IPS DF 6.9 (cell line): ENCODE results near the gene NXN.
"Not testable (repeated sequence)": the region's sequence is repeated elsewhere in the genome, so short reads cannot be mapped to it uniquely, and the experiment has no call there.

Experiments used
- DNase-seq: peaks from one replicate; pipeline ENCODE4 v3.0.0-alpha.2; 2013; ENCODE audit warnings: low read depth, low spot score
- H3K27ac ChIP-seq: one replicate; pipeline ENCODE4 v1.5.1; 2013; ENCODE audit warnings: low read length, control low read depth
- H3K27me3 ChIP-seq: 2 replicates; pipeline ENCODE4 v1.6.1; 2013; ENCODE audit warnings: mild to moderate bottlenecking, low read length; ENCODE audit not compliant: control insufficient read depth, insufficient read depth
- H3K36me3 ChIP-seq: 2 replicates; pipeline ENCODE4 v1.6.1; 2013; ENCODE audit warnings: low read length; ENCODE audit not compliant: control insufficient read depth, insufficient read depth
- H3K4me1 ChIP-seq: 2 replicates; pipeline ENCODE4 v1.6.1; 2013; ENCODE audit warnings: low read length; ENCODE audit not compliant: control insufficient read depth, insufficient read depth
- H3K4me3 ChIP-seq: 2 replicates; pipeline ENCODE4 v1.5.1; 2013; ENCODE audit warnings: mild to moderate bottlenecking, low read length
- H3K9me3 ChIP-seq: 2 replicates; pipeline ENCODE4 v1.6.1; 2013; ENCODE audit warnings: low read length, inconsistent platforms; ENCODE audit not compliant: control insufficient read depth, insufficient read depth
- WGBS: extraction: QIAGEN DNeasy Blood & Tissue Kit; methylation state at CpG from one replicate; pipeline ENCODE4 v1.1.7; 2013; ENCODE audit warnings: mixed read lengths, missing lambda C conversion rate; ENCODE audit not compliant: insufficient read length, insufficient coverage; 5-methylcytosine and 5-hydroxymethylcytosine counted together

The NXN gene

GRCh38 chr17:799261-799660 lies 180.3 kb downstream of the NXN start:
- H3K36me3 ChIP-seq = peaks cover 3% of the 10 kb centered on the region
- WGBS = no CpG with 5 or more reads among the region's 11 CpGs
- H3K4me3 ChIP-seq = no peak overlapping the region
- no peaks in the 10 kb centered on the region for H3K9me3 ChIP-seq
- H3K27me3 ChIP-seq = no peaks in the 10 kb centered on the region
- DNase-seq = no peak
- H3K4me1 ChIP-seq = no peaks in the 10 kb centered on the region
- H3K27ac ChIP-seq = no peak overlapping the region

GRCh38 chr17:798246-798645 lies 181.3 kb downstream of the NXN start:
- H3K4me3 ChIP-seq = no peak overlapping the region
- H3K27ac ChIP-seq = no peak overlapping the region
- WGBS = no CpG with 5 or more reads among the region's 11 CpGs
- H3K27me3 ChIP-seq = no peaks in the 10 kb centered on the region
- no peaks in the 10 kb centered on the region for H3K9me3 ChIP-seq
- H3K36me3 ChIP-seq = peaks cover 3% of the 10 kb centered on the region
- no peaks in the 10 kb centered on the region for H3K4me1 ChIP-seq
- DNase-seq = no peak

DNA sequence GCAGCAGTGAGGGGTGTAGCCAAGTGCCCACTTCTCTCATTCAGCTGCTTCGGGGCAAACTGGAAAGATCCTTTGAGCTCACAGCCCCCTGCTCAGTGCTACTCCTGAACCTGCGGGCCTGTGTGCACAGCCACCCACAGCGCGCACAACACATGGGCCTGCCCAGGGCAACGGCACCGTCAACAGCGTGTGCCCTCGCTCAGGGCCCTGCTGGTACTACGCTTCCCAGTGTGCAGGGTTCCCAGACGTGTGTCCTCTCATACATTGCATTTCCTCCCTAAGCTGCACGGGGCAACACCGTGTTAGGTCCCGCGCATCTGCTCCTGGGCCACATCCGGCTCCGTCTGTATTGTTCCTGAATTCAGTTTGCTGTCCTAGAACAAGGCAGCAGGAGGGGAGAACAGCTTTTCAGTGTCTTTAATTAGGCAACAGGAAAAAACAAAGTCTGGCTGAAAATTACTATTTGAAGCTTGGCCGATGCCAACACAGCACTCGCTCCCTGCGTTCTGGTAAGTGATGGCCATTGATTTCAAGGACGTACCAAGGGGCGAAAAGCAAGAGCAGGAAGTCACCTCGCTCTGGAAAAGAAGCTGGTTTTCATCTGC lies 182.2 kb downstream of the NXN start:
- Histone ChIP-seq H3K36me3 (peaks cover 5% of the 10 kb centered on the region), H3K4me3 (no peak overlapping the region), H3K27ac (no peak overlapping the region), H3K9me3 (no peaks in the 10 kb centered on the region), H3K27me3 (no peaks in the 10 kb centered on the region), H3K4me1 (no peaks in the 10 kb centered on the region)
- DNase-seq = no peak
- WGBS = no CpG with 5 or more reads among the region's 22 CpGs

- no peak overlapping the region for H3K27ac ChIP-seq
- H3K4me3 ChIP-seq = no peak overlapping the region
- no peak for DNase-seq
- no peaks in the 10 kb centered on the region for H3K9me3 ChIP-seq
- no peaks in the 10 kb centered on the region for H3K4me1 ChIP-seq
- H3K36me3 ChIP-seq = peaks cover 12% of the 10 kb centered on the region
- no peaks in the 10 kb centered on the region for H3K27me3 ChIP-seq
- no CpG with 5 or more reads among the region's 15 CpGs for WGBS
Observed at GRCh38 chr17:796609-797008, 183.0 kb downstream of the NXN start.

DNA sequence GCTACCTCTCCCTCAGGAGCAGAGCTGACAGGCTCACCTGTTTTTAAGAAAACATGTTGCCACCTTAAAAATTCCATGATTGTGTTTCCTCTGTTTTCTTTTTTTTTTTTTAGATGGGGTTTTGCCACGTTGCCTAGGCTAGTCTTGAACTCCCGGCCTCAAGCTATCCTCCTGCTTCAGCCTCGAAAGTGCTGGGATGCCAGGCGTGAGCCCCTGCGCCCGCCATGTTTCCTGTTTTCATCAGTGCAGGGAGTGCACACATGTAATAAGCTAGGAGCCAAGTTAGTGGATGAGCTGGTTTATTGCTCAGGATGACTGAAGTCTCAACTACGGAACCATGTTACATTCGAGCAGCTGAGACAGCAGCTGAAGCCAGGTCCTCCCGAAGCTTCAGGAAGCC lies 183.9 kb downstream of the NXN start:
- DNase-seq = no peak
- H3K4me1 ChIP-seq = no peaks in the 10 kb centered on the region
- no CpG with 5 or more reads among the region's 9 CpGs for WGBS
- peaks cover 11% of the 10 kb centered on the region for H3K36me3 ChIP-seq
- H3K27me3 ChIP-seq = no peaks in the 10 kb centered on the region
- no peaks in the 10 kb centered on the region for H3K9me3 ChIP-seq
- H3K4me3 ChIP-seq = no peak overlapping the region
- no peak overlapping the region for H3K27ac ChIP-seq

DNA sequence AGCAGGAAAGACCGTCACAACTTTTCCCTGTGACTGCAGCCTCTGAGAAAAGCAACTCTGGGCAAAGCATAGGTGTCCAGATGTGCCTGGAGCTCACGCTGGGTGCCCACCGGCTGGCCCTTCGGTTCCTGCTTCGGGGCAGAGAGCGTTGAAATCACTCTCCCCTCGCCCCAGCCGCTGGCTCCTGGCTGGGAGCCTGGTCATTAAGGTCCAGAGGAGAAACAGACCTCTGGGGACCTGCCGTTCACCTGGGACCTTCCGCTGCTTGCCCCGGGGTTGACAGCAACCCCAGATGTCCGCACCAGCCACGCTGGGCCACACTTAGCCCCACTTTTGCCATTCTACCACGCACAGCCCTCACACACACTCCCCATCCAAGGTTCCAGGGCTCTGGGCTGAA lies 184.3 kb downstream of the NXN start:
- WGBS = no CpG with 5 or more reads among the region's 14 CpGs
- no peaks in the 10 kb centered on the region for H3K4me1 ChIP-seq
- no peak overlapping the region for H3K27ac ChIP-seq
- no peaks in the 10 kb centered on the region for H3K9me3 ChIP-seq
- H3K36me3 ChIP-seq = peaks cover 11% of the 10 kb centered on the region
- H3K4me3 ChIP-seq = no peak overlapping the region
- no peak for DNase-seq
- no peaks in the 10 kb centered on the region for H3K27me3 ChIP-seq

DNA sequence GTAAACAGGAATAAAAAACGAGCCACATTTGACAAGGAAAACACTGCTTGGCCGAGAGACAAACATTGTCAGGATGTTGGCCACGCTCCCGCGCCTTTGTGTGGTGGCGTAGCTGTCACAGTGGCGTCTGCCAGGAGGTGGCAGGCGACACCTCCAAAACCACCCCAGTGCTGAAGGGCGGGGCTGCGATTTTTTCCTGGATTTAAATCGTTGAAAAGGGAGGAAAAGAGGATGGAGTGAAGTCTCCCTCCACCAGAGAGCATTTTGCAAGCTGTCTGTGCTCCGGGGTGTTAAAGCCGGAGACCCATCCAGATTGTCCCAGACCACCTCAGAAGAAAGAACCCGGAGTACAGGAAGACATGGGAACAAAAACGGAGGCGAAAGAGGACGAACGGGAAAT lies 184.7 kb downstream of the NXN start:
- WGBS = no CpG with 5 or more reads among the region's 18 CpGs
- Histone ChIP-seq H3K27me3 (no peaks in the 10 kb centered on the region), H3K4me1 (no peaks in the 10 kb centered on the region), H3K4me3 (no peak overlapping the region), H3K9me3 (no peaks in the 10 kb centered on the region), H3K27ac (no peak overlapping the region), H3K36me3 (peaks cover 11% of the 10 kb centered on the region)
- no peak for DNase-seq

DNA sequence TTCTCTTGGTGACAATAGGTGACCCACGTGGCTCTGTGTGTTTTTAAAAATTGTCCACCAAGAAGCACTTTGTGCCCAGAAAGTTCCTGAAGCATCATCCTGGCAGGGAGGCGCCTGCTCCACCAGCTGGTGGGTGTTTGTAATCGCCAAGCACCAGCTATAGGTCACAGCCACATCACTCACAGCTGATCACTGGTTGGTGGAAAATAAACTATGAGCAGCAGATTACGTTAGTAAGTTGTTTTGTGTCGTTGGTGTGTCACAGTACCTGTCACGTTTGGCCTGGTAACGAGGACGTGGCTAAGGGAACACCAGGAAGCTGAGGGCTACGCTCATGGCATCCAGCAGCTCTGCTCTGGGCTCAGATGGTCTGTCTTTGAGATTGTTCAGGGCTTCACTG lies 187.3 kb downstream of the NXN start:
- no peak for DNase-seq
- Histone ChIP-seq H3K4me1 (no peaks in the 10 kb centered on the region), H3K36me3 (peaks cover 11% of the 10 kb centered on the region), H3K27ac (no peak overlapping the region), H3K4me3 (no peak overlapping the region), H3K9me3 (no peaks in the 10 kb centered on the region), H3K27me3 (no peaks in the 10 kb centered on the region)
- no CpG with 5 or more reads among the region's 9 CpGs for WGBS

DNA sequence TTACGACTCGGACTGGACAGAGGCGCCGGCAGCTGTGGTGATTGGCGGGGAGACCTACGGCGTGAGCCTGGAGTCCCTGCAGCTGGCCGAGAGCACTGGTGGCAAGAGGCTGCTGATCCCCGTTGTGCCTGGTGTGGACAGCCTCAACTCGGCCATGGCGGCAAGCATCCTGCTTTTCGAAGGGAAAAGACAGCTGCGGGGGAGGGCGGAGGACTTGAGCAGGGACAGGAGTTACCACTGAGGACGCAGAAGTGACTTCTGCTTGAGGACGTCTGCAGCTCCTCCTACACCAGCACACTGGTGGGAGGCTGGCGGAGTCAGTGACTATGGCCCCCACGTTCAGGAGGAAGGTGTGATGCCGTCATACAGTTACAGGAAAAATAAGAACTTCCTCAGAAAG lies 187.7 kb downstream of the NXN start:
- Histone ChIP-seq H3K9me3 (no peaks in the 10 kb centered on the region), H3K36me3 (peaks cover 11% of the 10 kb centered on the region), H3K27me3 (no peaks in the 10 kb centered on the region), H3K4me3 (no peak overlapping the region), H3K4me1 (no peaks in the 10 kb centered on the region), H3K27ac (no peak overlapping the region)
- WGBS = no CpG with 5 or more reads among the region's 19 CpGs
- no peak for DNase-seq

- not testable (repeated sequence) for H3K27ac ChIP-seq, H3K4me1 ChIP-seq, H3K4me3 ChIP-seq, H3K9me3 ChIP-seq, H3K27me3 ChIP-seq, DNase-seq
- no CpG with 5 or more reads among the region's 12 CpGs for WGBS
- peaks cover 11% of the 10 kb centered on the region for H3K36me3 ChIP-seq
Observed at GRCh38 chr17:790874-791247, 188.7 kb downstream of the NXN start.
